Activated CD4-positive, CD25-positive, alpha-beta regulatory T cell treated with anti-CD3 and anti-CD28 coated beads, Interleukin-2, amount 50 U/mL, for 72 hours (primary cell): ENCODE measurements around the gene RBM15B.
A peak's percentile ranks its signal among the peaks of the same experiment; 100 is the strongest.
"Not testable (repeated sequence)": the region's sequence is repeated elsewhere in the genome, so short reads cannot be mapped to it uniquely, and the experiment has no call there.

Experiments
- DNase-seq: peaks from one replicate; pipeline ENCODE4 v3.0.0; 2021

RBM15B gene

GRCh38 chr3:51378726-51379125 lies 12.4 kb upstream of the RBM15B start:
- peak; percentile 7 for DNase-seq

DNA sequence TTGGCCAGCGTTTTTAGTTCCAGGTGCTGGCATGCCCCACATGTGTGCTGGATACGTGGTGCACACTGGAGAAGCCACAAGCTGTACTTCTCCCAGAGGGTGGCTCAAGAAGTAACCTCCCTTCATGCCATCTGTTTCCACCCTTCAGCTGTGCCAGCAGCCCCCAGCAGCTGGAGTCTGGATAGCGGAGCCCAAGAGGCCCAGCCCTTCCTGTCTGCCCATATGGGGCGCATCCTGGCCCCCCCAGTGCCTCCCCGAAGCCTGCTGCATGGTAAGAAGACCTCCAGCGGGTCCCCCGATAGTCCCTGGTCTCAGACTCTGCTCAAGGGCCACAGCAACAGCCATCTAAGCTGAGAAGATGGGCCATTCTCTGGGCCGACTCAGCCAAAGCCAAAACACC lies 11.8 kb upstream of the RBM15B start:
- peak; percentile 26 for DNase-seq

DNA sequence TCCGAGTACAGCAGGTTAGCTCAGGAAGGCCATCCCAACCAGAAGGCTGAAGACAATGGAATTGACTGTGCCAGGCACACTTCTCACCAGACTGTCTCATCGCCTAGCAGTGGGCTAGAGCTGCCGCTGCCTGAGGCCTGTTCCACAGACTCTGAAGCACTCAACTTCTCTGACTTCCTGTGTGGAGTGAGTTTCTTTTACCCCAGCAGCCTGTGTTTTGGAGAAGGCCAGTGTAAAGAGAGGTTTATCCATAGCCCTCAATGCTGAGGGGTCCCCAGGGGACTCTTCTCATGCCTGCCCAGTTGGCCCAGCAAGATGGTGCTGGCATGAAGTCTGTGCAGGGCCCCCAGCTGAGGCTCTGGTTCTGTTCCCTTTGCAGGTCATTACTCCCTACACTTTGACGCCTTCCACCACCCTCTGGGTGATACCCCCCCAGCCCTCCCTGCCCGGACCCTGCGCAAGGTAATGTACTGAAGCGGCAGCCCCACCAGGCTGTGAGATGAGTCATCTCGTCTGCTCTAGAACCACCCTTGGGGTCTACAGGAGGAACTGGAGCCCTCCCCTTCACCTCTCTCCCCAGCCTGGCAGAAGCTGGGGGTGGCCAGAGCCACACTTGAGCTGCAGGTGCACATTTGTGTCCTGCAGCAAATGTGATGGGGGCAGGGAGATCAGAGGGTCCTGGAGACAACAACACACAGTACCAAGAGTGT lies 11.2 kb upstream of the RBM15B start:
- DNase-seq = no peak

GRCh38 chr3:51380601-51381332 lies 10.3 kb upstream of the RBM15B start:
- peak; percentile 23 for DNase-seq

GRCh38 chr3:51381333-51381705 lies 9.8 kb upstream of the RBM15B start:
- no peak for DNase-seq

- DNase-seq = peak; percentile 26
Observed at GRCh38 chr3:51382076-51382745, 8.9 kb upstream of the RBM15B start.

GRCh38 chr3:51382947-51383578 lies 8.0 kb upstream of the RBM15B start:
- peak; percentile 6 for DNase-seq

GRCh38 chr3:51384055-51384725 lies 6.9 kb upstream of the RBM15B start:
- DNase-seq = peak; percentile 54

DNA sequence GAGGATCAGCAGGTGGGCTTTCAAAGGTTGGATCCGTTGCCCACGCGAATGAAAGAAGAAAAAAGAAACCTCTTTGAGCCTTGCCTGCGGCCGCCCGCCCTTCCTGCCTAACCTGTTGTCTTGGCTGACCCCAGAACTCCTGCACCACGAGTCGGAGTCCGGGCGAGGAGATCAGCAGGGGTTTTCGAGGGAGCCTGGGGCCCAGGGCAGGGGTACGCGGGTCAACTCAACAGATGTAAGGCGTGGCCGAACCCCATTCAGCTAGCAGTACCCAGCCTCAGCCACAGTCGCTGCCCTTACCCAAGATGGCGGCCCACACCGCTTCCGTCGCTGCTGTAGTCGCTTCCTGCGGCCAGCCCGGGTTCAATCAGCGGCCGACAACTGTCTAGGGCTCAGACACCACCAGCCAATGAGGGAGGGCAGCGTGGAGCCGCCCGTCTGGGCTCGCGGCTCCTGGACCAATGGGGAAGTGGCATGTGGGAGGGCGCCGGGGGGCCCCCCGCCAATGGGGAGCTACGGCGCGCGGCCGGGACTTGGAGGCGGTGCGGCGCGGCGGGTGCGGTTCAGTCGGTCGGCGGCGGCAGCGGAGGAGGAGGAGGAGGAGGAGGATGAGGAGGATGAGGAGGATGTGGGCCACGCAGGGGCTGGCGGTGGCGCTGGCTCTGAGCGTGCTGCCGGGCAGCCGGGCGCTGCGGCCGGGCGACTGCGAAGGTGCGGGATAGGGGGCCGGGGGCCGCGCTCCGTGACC lies 6.2 kb upstream of the RBM15B start, which contains the start of gene MANF:
Gene MANF (plus strand): TSS at position 566 of the 748 bp plus-strand sequence. CDS start 52 bp downstream, at position 618.
- peak; percentile 94 for DNase-seq

DNA sequence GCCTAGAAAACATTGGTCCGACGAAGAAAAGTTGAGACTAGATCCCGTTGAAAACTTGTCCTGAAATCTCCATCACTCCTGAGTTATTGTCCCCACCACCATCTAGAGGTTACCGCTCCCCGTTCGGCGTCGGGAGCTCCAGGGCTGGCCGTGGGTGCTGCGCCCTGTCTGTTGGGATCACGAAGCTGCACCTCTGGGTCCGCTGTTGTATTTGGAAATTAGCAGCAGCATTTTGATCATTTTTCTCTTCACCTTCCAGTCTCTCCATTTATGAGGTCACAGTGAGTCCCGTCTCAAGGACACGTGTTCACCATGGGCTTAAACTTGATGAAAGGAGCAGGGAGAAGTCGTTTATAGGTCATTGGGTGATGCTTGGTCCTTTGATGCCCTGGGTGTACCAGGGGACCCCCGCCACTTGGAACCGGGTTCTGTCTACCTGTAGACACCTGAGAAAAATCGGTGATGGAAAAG lies 5.4 kb upstream of the RBM15B start:
- no peak for DNase-seq

DNA sequence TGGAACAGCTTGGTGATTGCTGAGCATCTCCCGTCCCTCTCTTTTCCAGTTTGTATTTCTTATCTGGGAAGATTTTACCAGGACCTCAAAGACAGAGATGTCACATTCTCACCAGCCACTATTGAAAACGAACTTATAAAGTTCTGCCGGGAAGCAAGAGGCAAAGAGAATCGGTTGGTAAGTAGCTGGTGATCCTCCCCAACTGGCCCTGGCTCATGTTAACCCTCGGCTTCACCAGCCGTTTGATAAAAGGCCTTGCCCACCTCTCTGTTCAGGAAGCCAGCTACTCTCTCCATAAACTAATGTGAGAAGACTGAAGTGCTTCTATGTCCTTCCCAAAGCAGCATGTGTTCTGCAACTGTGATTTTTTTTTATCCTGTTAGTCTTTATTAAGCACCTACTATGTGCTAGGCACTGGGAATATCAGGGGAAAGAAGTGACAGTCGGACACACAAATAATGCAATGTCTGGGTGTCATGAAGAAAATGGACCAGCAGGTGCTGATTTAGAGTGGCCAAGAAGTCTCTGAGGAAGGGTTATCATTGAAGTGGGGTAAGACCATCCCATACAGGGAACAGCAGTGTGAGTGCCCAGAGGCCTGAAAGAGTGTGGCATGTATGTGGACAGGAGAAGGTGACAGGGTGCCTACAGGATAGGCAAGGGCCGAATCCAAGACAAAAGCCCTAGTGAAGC lies 4.8 kb upstream of the RBM15B start:
- no peak for DNase-seq

GRCh38 chr3:51386852-51387229 lies 4.2 kb upstream of the RBM15B start:
- DNase-seq = no peak

DNA sequence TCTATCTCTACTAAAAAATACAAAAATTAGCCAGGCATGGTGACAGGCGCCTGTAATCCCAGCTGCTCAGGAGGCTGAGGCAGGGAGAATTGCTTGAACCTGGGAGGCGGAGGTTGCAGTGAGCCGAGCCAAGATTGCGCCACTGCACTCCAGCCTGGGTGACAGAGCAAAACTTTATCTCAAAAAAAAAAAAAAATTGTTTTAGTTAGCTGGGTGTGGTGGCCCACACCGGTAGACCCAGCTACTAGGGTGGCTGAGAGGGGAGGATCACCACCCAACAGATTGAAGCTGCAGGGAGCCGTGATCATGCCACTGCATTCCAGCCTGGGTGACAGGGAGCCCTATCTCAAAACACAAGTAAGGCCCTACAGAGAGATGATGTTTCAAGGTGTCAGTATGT lies 3.8 kb upstream of the RBM15B start:
- DNase-seq = not testable (repeated sequence)

GRCh38 chr3:51388286-51389029 lies 2.6 kb upstream of the RBM15B start:
- no peak for DNase-seq

GRCh38 chr3:51389423-51390183 lies 1.5 kb upstream of the RBM15B start:
- DNase-seq = no peak

DNA sequence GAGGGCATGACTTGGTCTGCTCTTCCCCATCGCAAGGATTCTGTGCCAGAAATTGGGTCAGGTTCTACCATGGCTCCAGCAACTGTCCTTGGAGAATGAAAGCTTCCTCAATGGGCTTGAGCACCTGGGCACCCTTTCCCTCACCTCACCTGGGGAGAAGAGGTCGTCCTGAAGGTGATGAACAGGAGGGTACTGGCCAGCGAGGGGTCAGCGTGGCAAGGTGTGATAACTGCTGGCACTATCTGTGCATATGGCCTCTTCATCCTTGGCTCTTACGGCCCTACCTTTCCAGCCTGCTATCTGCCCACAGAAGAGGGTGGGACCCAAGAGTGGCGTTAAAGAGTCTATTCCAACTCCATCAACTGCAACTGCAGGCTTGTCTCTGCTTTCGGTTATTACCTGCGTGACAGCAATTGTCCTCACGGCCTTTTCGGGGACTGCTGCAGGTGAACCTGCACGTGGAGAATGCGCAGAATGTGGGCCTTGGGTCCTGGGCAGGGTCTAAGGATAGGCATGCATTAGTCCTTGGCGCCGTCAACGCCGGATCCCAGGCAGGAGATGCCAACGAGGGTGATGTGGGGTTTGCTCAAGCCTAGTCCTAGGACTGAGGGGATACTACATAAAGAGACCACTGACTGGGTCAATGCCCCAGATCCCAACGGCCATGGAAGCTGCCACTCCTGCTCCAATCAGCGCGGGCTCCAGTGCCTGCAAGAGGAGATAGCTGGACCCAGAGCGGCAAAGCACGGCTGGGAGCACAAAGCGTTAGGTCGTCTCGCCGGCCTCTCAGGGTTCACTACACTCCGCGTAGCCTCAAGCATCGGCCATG lies 625 bp upstream of the RBM15B start:
- DNase-seq = no peak

DNA sequence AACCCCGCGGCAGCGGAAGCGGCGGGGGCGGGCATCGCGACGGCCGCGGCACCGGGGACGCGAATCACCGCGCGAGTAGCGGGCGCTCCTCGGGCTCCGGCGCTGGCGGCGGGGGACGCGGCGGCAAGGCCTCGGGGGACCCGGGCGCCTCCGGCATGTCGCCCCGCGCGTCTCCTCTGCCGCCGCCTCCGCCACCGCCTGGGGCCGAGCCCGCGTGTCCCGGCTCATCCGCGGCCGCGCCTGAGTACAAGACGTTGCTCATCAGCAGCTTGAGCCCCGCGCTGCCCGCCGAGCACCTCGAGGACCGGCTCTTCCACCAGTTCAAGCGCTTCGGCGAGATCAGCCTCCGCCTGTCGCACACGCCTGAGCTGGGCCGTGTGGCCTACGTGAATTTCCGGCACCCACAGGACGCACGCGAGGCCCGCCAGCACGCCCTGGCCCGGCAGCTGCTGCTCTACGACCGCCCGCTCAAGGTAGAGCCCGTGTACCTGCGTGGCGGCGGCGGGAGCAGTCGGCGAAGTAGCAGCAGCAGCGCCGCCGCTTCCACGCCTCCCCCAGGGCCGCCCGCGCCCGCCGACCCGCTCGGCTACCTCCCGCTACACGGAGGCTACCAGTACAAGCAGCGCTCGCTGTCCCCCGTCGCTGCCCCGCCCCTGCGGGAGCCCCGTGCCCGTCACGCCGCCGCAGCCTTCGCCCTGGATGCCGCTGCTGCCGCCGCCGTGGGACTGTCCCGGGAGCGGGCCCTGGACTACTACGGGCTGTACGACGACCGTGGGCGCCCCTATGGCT lies 675 bp downstream of the RBM15B start:
- peak; percentile 63 for DNase-seq
